Kidney epithelial cell (primary cell): Measurements from ENCODE around the gene SOAT1. TPM values are rescaled to one million over a fixed set of nuclear protein-coding genes. Genes with fewer than 3 reads are reported as not detected.

Experiments
- DNase-seq: peaks from one replicate; pipeline ENCODE4 v3.0.0-alpha.2; 2010; ENCODE audit warnings: low read depth
- H3K27me3 ChIP-seq: 2 replicates; pipeline ENCODE4 v1.6.0; 2011; ENCODE audit warnings: low read length; ENCODE audit not compliant: control insufficient read depth, insufficient read depth
- H3K36me3 ChIP-seq: 2 replicates; pipeline ENCODE4 v1.5.1; 2011; ENCODE audit warnings: low read length; ENCODE audit not compliant: control insufficient read depth, insufficient read depth
- H3K4me3 ChIP-seq: 2 replicates; pipeline ENCODE4 v1.5.1; 2011; ENCODE audit warnings: low read depth, mild to moderate bottlenecking, control low read depth, low read length
- CTCF ChIP-seq: IDR thresholded peaks from 2 replicates; pipeline ENCODE4 v1.5.1; 2011; ENCODE audit warnings: mild to moderate bottlenecking, moderate library complexity, low read length, control low read depth, inconsistent platforms; ENCODE audit not compliant: insufficient read depth, poor library complexity, severe bottlenecking
- total RNA-seq: library from RNA; depleted of rRNA; stranded (reverse); fragments of >200 nt; gene quantifications from 2 replicates; pipeline ENCODE4 v1.2.3, GENCODE V29; 2015

Gene SOAT1
- total RNA-seq, 1 donor from 2014 or later, result 38.1 TPM

GRCh38 chr1:179311149-179311700, 17.6 kb downstream of the SOAT1 start:
- no peak for DNase-seq
- no peaks in the 10 kb centered on the region for H3K27me3 ChIP-seq
- H3K4me3 ChIP-seq, result no peak overlapping the region
- H3K36me3 ChIP-seq, result no peaks in the 10 kb centered on the region
- no peak for TF ChIP-seq CTCF

GRCh38 chr1:179313004-179313403, 19.4 kb downstream of the SOAT1 start:
- no peak for TF ChIP-seq CTCF
- no peaks in the 10 kb centered on the region for H3K27me3 ChIP-seq
- no peaks in the 10 kb centered on the region for H3K36me3 ChIP-seq
- no peak for DNase-seq
- no peak overlapping the region for H3K4me3 ChIP-seq

GRCh38 chr1:179314928-179315327, 21.3 kb downstream of the SOAT1 start:
- TF ChIP-seq CTCF, result no peak
- H3K4me3 ChIP-seq, result no peak overlapping the region
- H3K36me3 ChIP-seq, result no peaks in the 10 kb centered on the region
- no peak for DNase-seq
- H3K27me3 ChIP-seq, result no peaks in the 10 kb centered on the region

- no peak for DNase-seq
- no peak for TF ChIP-seq CTCF
- Histone ChIP-seq H3K4me3 (no peak overlapping the region), H3K27me3 (no peaks in the 10 kb centered on the region), H3K36me3 (peaks cover 1% of the 10 kb centered on the region)
These were observed 24.9 kb downstream of the SOAT1 start for GRCh38 chr1:179318491-179318890.

GRCh38 chr1:179321533-179322216, 28.1 kb downstream of the SOAT1 start:
- TF ChIP-seq CTCF, result no peak
- peaks cover 1% of the 10 kb centered on the region for H3K36me3 ChIP-seq
- H3K4me3 ChIP-seq, result no peak overlapping the region
- H3K27me3 ChIP-seq, result no peaks in the 10 kb centered on the region
- DNase-seq, result no peak

GRCh38 chr1:179322557-179322956, 29.0 kb downstream of the SOAT1 start:
- TF ChIP-seq CTCF, result no peak

More at GRCh38 chr1:179322557-179322956, 29.0 kb downstream of the SOAT1 start:
- H3K4me3 ChIP-seq, result no peak overlapping the region
- H3K27me3 ChIP-seq, result no peaks in the 10 kb centered on the region
- peaks cover 1% of the 10 kb centered on the region for H3K36me3 ChIP-seq
- DNase-seq, result no peak
